Retinal pigment epithelial cell (primary cell): ENCODE measurements around the gene CBLN3.

Experiments used
- DNase-seq: peaks from one replicate; pipeline ENCODE4 v3.0.0-alpha.2; 2010; ENCODE audit warnings: low read depth
- H3K4me3 ChIP-seq: 2 replicates; pipeline ENCODE4 v1.5.1; 2011; ENCODE audit warnings: mild to moderate bottlenecking, low read length, control low read depth, moderate library complexity
- TF ChIP-seq, protein P1 (sequence below): conservative IDR thresholded peaks from 2 replicates; pipeline ENCODE4 v1.5.1; 2011; ENCODE audit warnings: low read depth, low read length, control low read depth, inconsistent platforms

Gene CBLN3

DNA sequence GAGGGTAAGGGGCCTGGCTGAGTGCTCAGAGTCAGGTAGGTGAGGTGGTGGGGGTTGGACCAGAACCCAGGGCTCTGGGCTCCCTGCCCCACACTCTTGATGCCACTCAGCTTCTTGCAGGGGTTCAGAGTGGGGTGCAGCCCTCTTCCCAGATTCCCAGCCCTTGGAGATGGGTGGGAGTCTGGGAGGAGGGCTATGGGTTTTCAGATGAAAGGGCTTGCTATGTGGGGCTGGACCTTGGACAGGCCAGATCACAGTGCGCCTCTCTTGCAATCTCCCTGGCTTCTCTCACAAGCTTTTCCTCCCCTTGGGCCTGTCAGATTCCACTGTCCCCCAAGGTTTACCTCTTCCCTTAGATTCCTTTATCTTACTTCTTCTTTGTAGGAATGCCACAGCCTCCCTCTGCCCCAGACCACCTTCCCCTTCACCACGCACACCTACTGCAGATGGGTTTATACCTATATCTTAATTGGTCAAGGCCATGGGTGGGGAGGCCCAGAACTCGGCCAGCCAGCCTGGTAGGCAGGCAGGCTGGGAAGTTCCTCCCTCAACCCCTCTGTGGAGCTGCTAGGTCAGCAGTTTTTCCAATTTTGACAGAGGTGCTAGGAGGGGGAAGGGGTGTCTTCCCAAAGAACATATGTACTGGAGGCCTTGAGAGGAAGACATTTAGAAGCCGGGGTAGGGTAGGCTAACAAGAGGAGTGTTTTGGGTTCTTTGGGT, 29.3 kb downstream of the CBLN3 start:
- TF ChIP-seq, protein P1, sequence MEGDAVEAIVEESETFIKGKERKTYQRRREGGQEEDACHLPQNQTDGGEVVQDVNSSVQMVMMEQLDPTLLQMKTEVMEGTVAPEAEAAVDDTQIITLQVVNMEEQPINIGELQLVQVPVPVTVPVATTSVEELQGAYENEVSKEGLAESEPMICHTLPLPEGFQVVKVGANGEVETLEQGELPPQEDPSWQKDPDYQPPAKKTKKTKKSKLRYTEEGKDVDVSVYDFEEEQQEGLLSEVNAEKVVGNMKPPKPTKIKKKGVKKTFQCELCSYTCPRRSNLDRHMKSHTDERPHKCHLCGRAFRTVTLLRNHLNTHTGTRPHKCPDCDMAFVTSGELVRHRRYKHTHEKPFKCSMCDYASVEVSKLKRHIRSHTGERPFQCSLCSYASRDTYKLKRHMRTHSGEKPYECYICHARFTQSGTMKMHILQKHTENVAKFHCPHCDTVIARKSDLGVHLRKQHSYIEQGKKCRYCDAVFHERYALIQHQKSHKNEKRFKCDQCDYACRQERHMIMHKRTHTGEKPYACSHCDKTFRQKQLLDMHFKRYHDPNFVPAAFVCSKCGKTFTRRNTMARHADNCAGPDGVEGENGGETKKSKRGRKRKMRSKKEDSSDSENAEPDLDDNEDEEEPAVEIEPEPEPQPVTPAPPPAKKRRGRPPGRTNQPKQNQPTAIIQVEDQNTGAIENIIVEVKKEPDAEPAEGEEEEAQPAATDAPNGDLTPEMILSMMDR = no peak
- DNase-seq = no peak
- H3K4me3 ChIP-seq = peak overlapping the region; percentile 62

DNA sequence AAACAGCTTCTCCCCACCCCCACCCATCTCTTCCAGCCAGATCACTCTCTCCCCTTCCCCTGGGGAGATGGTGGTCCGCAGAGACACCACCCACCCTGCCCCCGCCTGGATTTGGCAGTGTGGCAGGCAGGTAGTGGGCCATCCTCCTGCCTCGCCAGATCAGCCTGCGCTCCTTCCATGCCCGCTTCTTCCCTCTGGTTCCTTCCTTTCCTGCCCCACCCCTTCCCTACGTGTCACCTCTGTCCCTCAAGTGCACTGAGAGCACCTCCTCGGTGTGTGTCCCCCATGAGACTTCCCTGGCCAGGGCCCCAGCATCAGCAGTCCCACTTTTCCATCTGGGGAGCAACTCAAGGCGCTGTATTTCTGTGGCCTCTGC, 30.0 kb downstream of the CBLN3 start:
- H3K4me3 ChIP-seq = peak overlapping the region; percentile 62
- TF ChIP-seq, protein P1 = no peak
- no peak for DNase-seq

DNA sequence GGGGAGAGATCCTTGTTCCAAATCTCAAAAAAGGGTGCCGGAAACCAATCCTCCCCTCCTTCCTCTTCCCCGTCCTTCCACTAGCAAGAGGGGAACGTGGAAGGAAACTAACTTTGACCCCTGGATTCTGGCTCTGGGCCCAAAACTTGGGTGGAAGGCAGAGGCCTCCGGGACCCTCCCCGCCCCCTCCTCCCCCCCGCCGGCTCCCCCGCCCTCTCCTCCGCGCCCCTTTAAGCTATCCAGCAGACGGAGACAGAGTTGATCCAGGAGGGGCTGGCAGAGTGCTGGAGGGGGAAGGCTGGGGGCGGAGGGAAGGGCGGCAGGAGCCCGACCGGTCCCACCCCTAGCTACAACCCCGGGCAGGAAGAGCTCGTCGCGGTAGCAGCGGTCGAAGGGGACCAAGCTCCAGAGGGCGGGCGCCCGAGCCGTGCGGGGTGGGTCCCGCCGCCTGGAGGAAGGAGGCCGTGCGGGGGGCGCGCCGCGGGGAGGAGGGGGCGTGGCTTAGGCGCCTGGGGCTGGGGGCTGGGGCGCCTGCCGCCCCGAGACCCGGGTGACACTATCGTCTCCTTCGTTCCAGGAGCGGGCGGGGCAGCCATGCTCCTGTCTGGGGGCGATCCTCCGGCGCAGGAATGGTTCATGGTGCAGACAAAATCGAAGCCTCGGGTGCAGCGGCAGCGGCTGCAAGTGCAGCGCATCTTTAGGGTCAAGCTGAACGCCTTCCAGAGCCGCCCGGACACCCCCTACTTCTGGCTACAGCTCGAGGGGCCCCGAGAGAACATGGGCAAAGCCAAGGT, 30.6 kb downstream of the CBLN3 start, which contains the start of gene NYNRIN:
TSS of gene NYNRIN (plus strand) at position 351 of the 794 bp plus-strand sequence. CDS start at position 595, 244 bp downstream.
- DNase-seq = no peak
- TF ChIP-seq, protein P1 = no peak
- peak within 1 kb of the TSS; percentile 62 for H3K4me3 ChIP-seq

DNA sequence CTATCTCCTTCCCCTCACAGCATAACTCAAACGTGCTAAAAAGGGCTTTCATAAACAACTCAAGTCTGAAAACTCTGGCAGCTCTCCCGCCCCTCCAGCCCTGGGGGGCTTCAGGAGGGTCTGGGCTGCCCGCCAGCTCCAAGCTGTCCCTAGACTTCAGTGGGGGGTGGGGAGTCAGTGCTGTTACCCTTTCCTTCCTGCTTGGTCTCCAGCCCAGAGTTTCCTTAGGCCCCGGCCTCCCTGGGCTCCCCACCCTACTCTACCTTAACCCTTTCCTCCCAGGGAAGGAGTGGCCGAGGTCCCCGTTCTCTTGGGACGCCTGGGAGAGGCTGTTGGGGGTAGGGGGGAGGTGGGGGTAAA, 31.2 kb downstream of the CBLN3 start:
- H3K4me3 ChIP-seq = peak overlapping the region; percentile 62
- TF ChIP-seq, protein P1 = no peak
- no peak for DNase-seq

DNA sequence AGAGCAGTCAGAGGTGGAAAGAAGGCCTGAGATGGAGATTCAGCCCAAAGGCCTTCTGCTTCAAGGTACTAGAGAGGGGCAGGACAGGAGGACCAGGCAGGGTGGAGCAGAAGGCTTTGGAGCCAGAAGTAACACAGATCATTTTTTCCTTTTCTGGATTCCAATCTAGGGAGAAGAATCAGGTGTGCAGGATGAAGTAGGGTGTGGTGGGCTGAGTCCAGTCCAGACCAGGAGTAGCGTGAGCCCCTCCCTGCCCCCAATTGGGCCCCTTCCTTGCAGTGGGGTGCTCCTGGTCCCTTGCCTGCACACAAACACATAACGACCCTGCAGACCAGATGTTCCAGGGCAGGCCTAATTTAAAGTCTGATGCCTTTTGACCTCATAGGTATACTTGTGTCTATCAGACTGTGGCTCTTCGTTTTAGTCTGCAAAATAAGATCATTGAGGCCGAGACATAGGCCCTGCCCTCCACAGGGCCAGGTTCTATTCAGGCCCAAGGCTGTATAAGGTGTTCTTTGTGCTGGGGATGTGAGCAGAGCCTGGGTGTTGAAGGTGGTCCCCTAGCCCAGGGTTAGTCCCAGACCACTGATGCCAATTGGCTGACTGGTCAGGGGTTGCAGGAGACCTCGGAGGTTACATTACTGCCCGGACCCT, 31.7 kb downstream of the CBLN3 start:
- TF ChIP-seq, protein P1 = no peak
- H3K4me3 ChIP-seq = no peak overlapping the region
- no peak for DNase-seq

DNA sequence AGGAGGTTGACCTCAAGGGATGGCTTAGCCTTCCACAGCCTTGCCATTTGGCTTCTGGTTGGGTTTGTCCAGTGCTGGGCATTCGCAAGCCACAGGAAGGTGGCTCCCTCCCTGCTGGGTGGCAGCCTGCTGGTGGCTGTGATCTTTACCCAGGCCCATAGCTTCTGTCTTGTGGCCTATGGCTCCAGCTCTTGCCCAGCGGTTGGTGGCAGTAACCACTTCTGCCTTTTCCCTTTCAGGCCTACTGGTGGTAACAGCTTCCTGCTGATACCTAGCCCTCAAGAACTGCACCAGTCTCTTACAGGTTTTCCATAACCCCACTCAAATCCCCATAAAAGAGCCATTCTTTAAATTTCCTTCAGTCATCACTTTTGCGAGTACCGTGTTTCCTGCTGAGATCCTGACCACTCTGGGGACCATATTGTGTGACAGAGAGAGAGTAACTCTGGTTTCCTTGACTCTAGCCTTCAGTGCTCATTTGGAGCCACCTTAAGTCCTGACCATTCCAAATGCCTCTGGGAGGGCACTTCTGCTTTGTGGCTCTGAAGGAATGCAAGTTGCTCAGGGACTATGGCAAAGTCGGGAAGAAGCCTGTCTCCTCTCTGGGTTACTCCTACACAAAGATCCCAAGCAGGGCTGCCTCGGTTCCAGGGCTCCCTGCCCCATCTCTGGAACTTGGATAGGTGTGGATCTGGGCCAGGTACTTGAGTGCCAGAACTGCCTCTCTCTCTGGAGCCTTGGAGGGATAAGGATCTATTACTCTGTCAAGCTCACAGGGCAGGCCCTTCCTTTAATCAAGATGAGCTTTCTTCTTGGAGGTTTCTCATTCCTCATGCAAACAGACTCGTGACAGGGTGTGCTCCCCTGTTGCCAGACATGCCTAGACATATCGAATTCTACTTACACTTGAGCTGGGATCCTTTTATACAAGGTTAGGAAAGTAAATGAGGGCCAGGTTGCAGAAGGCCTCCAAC, 33.6 kb downstream of the CBLN3 start:
- TF ChIP-seq, protein P1 = no peak
- no peak overlapping the region for H3K4me3 ChIP-seq
- DNase-seq = no peak
